ENCODE results near the gene TTC9. TPM values are rescaled to one million over a fixed set of nuclear protein-coding genes. Genes with fewer than 3 reads are reported as not detected.

The TTC9 gene
- total and polyA plus RNA-seq, 5 donors from 2014 or later = 4.7 to 7.8 (median 5.6) TPM

GRCh38 chr14:70723276-70723675 is 81.6 kb downstream of the TTC9 start:
- Mint-ChIP-seq H3K4me1 (no peaks in the 10 kb centered on the region), H3K4me3 (no peak overlapping the region), H3K9me3 (no peaks in the 10 kb centered on the region), H3K27me3 (peaks cover 4% of the 10 kb centered on the region), H3K27ac (no peak overlapping the region), H3K36me3 (peaks cover under 1% of the 10 kb centered on the region)
- no peak for DNase-seq
- no peak overlapping the region for H3K27ac ChIP-seq (ENCODE audit: insufficient read depth, low read length, poor library complexity, severe bottlenecking)
- no peak overlapping the region for H3K4me3 ChIP-seq (ENCODE audit: low read depth, low read length)
- no peak for ATAC-seq (ENCODE audit: low read depth in 2 of 2)
- H3K4me1 ChIP-seq (ENCODE audit: control insufficient read depth, insufficient read depth, low read length, poor library complexity, severe bottlenecking) = no peaks in the 10 kb centered on the region
- no peaks in the 10 kb centered on the region for H3K36me3 ChIP-seq (ENCODE audit: control insufficient read depth, insufficient read depth, low read length)
- H3K9me3 ChIP-seq (ENCODE audit: control insufficient read depth in 2 of 2, low read length in 2 of 2) = no peaks in the 10 kb centered on the region
- H3K27me3 ChIP-seq (ENCODE audit: control insufficient read depth, insufficient read depth, low read length) = no peaks in the 10 kb centered on the region

GRCh38 chr14:70724110-70724509 is 82.4 kb downstream of the TTC9 start:
- H3K36me3 Mint-ChIP-seq = peaks cover 5% of the 10 kb centered on the region
- ATAC-seq (ENCODE audit: low read depth in 2 of 2) (no peak), DNase-seq (no peak)
- H3K4me3 ChIP-seq (ENCODE audit: low read depth, low read length) = no peak overlapping the region
- H3K4me3 Mint-ChIP-seq = no peak overlapping the region
- H3K9me3 Mint-ChIP-seq = no peaks in the 10 kb centered on the region
- no peak overlapping the region for H3K27ac ChIP-seq (ENCODE audit: insufficient read depth, low read length, poor library complexity, severe bottlenecking)
- H3K4me1 Mint-ChIP-seq = no peaks in the 10 kb centered on the region
- H3K9me3 ChIP-seq (ENCODE audit: control insufficient read depth in 2 of 2, low read length in 2 of 2) = no peaks in the 10 kb centered on the region
- no peaks in the 10 kb centered on the region for H3K4me1 ChIP-seq (ENCODE audit: control insufficient read depth, insufficient read depth, low read length, poor library complexity, severe bottlenecking)
- H3K27me3 ChIP-seq (ENCODE audit: control insufficient read depth, insufficient read depth, low read length) = no peaks in the 10 kb centered on the region
- H3K27ac Mint-ChIP-seq = no peak overlapping the region
- no peaks in the 10 kb centered on the region for H3K36me3 ChIP-seq (ENCODE audit: control insufficient read depth, insufficient read depth, low read length)
- H3K27me3 Mint-ChIP-seq = peaks cover 4% of the 10 kb centered on the region

GRCh38 chr14:70724944-70725343 is 83.2 kb downstream of the TTC9 start:
- Histone ChIP-seq H3K27ac (ENCODE audit: insufficient read depth, low read length, poor library complexity, severe bottlenecking) (no peak overlapping the region), H3K27me3 (ENCODE audit: control insufficient read depth, insufficient read depth, low read length) (no peaks in the 10 kb centered on the region), H3K36me3 (ENCODE audit: control insufficient read depth, insufficient read depth, low read length) (no peaks in the 10 kb centered on the region), H3K4me3 (ENCODE audit: low read depth, low read length) (no peak overlapping the region), H3K4me1 (ENCODE audit: control insufficient read depth, insufficient read depth, low read length, poor library complexity, severe bottlenecking) (no peaks in the 10 kb centered on the region), H3K9me3 (ENCODE audit: control insufficient read depth in 2 of 2, low read length in 2 of 2) (no peaks in the 10 kb centered on the region)
- Mint-ChIP-seq H3K27me3 (no peaks in the 10 kb centered on the region), H3K36me3 (peaks cover 11% of the 10 kb centered on the region), H3K4me1 (no peaks in the 10 kb centered on the region), H3K9me3 (no peaks in the 10 kb centered on the region), H3K4me3 (no peak overlapping the region), H3K27ac (no peak overlapping the region)
- no peak for DNase-seq
- ATAC-seq (ENCODE audit: low read depth in 2 of 2) = no peak

Other genes starting within 250 kb of the TTC9 start
- gene SYNJ2BP, start 224.8 kb upstream of the TTC9 start, total RNA-seq = 13.0 TPM
- gene SYNJ2BP, start 224.8 kb upstream of the TTC9 start, polyA plus RNA-seq = 10 to 100 TPM; 11.6 to 15.6 (median 14.8) TPM
- not detected for gene ADAM21, start 189.7 kb upstream of the TTC9 start, total RNA-seq
- gene ADAM21, start 189.7 kb upstream of the TTC9 start, polyA plus RNA-seq = under 1 TPM in 1 of 4 donors, not detected in 3; 0.06 TPM
- gene ADAM20, start 106.9 kb upstream of the TTC9 start, total RNA-seq = 0.72 TPM
- gene ADAM20, start 106.9 kb upstream of the TTC9 start, polyA plus RNA-seq = not detected
- 82.8 TPM for gene MED6, start 41.3 kb upstream of the TTC9 start, total RNA-seq
- gene MED6, start 41.3 kb upstream of the TTC9 start, polyA plus RNA-seq = 10 to 100 TPM; 38.7 to 63.7 (median 42.5) TPM
- 15.7 TPM for gene MAP3K9, start 167.6 kb downstream of the TTC9 start, total RNA-seq
- 1 to 10 TPM; 1.1 to 1.7 (median 1.4) TPM for gene MAP3K9, start 167.6 kb downstream of the TTC9 start, polyA plus RNA-seq

Measured in CD4-positive, CD25-positive, alpha-beta regulatory T cell (primary cell).